ENCODE results near the gene MGAT5B. TPM values are rescaled to one million over a fixed set of nuclear protein-coding genes. Genes with fewer than 3 reads are reported as not detected.
A peak's percentile ranks its signal among the peaks of the same experiment; 100 is the strongest.

Gene MGAT5B
- total RNA-seq, 1 donor from 2014 or later: 0.20 TPM

DNA sequence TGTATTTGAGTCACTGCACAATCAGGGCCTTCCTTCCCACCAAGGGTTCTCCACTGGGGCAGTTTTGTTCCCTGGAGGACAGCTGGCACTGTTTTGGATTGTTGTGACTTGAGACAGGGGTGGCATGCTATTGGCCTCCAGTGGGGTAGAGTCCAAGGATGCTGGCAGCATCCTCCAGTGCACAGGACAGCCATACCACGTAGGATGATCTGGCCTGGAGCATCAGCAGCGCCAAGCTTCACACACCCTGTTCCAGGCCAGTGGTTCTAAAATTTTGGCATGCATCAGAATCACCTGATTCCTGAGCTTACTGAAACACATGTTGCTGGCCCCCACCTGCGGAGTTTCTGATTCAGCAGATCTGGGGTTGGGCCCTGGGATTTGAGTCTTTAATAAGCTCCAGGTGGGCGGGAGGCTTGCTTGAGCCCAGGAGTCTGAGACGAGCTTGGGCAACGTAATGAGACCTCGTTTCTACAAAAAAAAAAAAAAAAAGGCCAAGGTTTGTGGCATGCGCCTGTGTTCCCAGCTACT, 83.2 kb downstream of the MGAT5B start:
- peak; percentile 33 for DNase-seq (ENCODE audit: low spot score)
- TF ChIP-seq, protein P1, sequence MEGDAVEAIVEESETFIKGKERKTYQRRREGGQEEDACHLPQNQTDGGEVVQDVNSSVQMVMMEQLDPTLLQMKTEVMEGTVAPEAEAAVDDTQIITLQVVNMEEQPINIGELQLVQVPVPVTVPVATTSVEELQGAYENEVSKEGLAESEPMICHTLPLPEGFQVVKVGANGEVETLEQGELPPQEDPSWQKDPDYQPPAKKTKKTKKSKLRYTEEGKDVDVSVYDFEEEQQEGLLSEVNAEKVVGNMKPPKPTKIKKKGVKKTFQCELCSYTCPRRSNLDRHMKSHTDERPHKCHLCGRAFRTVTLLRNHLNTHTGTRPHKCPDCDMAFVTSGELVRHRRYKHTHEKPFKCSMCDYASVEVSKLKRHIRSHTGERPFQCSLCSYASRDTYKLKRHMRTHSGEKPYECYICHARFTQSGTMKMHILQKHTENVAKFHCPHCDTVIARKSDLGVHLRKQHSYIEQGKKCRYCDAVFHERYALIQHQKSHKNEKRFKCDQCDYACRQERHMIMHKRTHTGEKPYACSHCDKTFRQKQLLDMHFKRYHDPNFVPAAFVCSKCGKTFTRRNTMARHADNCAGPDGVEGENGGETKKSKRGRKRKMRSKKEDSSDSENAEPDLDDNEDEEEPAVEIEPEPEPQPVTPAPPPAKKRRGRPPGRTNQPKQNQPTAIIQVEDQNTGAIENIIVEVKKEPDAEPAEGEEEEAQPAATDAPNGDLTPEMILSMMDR (IDR thresholded peaks at IDR 0.05): no peak
- H3K27ac Mint-ChIP-seq (ENCODE audit: unreplicated experiment): no peak overlapping the region
- no peaks in the 10 kb centered on the region for H3K36me3 Mint-ChIP-seq (ENCODE audit: low read depth)
- no peaks in the 10 kb centered on the region for H3K4me1 Mint-ChIP-seq (ENCODE audit: low read depth)
- peaks cover 3% of the 10 kb centered on the region for H3K9me3 Mint-ChIP-seq (ENCODE audit: low read depth)
- peaks cover 5% of the 10 kb centered on the region for H3K27me3 Mint-ChIP-seq (ENCODE audit: low read depth)
- H3K4me3 Mint-ChIP-seq (ENCODE audit: unreplicated experiment): no peak overlapping the region

DNA sequence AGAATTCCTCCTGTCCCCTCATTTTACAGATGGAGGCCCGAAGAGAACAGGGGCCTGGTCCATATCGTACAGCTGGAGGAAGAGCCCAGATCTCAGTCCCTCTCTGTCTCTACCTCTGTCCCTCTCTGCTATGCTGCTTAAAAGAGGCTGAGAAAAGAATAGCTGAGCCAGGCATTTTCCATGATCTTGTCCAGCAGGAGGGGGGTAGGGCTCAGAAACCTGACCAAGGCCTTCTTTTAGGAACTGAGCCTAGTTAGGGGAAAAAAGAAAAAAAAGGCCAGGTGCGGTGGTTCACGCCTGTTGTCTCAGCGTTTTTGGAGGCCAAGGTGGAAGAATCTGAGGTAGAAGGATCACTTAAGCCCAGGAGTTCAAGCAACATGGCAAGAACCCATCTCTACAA, 84.2 kb downstream of the MGAT5B start:
- DNase-seq (ENCODE audit: low spot score): no peak
- Mint-ChIP-seq H3K27me3 (ENCODE audit: low read depth) (peaks cover 6% of the 10 kb centered on the region), H3K4me1 (ENCODE audit: low read depth) (no peaks in the 10 kb centered on the region), H3K4me3 (ENCODE audit: unreplicated experiment) (no peak overlapping the region), H3K27ac (ENCODE audit: unreplicated experiment) (no peak overlapping the region), H3K9me3 (ENCODE audit: low read depth) (peaks cover 3% of the 10 kb centered on the region), H3K36me3 (ENCODE audit: low read depth) (no peaks in the 10 kb centered on the region)
- TF ChIP-seq, protein P1 (IDR thresholded peaks at IDR 0.05): no peak

DNA sequence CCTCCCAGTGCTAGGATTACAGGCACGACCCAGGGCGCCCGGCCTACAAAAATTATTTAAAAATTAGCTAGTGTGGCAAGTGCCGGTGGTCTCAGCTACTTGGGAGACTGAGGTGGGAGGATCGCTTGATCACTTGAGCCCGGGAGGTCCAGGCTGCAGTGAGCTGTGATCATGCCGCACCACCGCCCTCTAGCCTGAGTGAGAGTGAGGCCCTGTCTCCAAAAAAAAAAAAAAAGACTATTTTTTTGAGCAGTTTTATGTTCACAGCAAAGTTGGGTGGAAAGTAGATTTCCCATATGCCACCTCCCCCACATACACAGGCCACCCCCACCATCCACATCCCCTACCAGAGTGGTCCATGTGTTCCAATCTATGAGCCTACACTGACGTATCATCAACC, 84.9 kb downstream of the MGAT5B start:
- H3K9me3 Mint-ChIP-seq (ENCODE audit: low read depth): peaks cover 3% of the 10 kb centered on the region
- no peak overlapping the region for H3K27ac Mint-ChIP-seq (ENCODE audit: unreplicated experiment)
- H3K4me1 Mint-ChIP-seq (ENCODE audit: low read depth): peaks cover 2% of the 10 kb centered on the region
- peak; percentile 42 for DNase-seq (ENCODE audit: low spot score)
- H3K4me3 Mint-ChIP-seq (ENCODE audit: unreplicated experiment): no peak overlapping the region
- TF ChIP-seq, protein P1 (IDR thresholded peaks at IDR 0.05): no peak
- H3K36me3 Mint-ChIP-seq (ENCODE audit: low read depth): no peaks in the 10 kb centered on the region
- peaks cover 10% of the 10 kb centered on the region for H3K27me3 Mint-ChIP-seq (ENCODE audit: low read depth)

DNA sequence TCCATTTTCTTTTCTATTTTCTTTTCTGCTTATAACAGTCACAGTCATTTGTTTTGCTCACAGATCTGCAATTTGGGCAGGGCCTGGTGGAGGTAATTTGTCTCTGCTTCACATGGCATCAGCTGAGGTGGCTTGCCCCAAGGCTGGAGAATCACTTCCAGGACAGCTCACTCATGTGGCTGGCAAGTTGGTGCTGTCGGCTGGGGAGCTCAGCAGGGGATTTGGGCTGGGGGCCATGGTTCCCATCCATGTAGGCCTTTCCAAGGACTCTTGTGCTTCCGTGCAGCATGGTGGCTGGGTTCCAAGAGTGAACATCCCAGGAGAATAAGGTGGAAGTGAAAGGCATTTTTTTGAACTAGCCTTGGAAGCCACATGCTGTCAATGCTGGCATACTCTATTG, 85.7 kb downstream of the MGAT5B start:
- TF ChIP-seq, protein P1 (IDR thresholded peaks at IDR 0.05): no peak
- H3K27me3 Mint-ChIP-seq (ENCODE audit: low read depth): peaks cover 12% of the 10 kb centered on the region
- peak; percentile 48 for DNase-seq (ENCODE audit: low spot score)
- peaks cover 3% of the 10 kb centered on the region for H3K9me3 Mint-ChIP-seq (ENCODE audit: low read depth)
- H3K27ac Mint-ChIP-seq (ENCODE audit: unreplicated experiment): no peak overlapping the region
- H3K36me3 Mint-ChIP-seq (ENCODE audit: low read depth): no peaks in the 10 kb centered on the region
- peaks cover 4% of the 10 kb centered on the region for H3K4me1 Mint-ChIP-seq (ENCODE audit: low read depth)
- no peak overlapping the region for H3K4me3 Mint-ChIP-seq (ENCODE audit: unreplicated experiment)

DNA sequence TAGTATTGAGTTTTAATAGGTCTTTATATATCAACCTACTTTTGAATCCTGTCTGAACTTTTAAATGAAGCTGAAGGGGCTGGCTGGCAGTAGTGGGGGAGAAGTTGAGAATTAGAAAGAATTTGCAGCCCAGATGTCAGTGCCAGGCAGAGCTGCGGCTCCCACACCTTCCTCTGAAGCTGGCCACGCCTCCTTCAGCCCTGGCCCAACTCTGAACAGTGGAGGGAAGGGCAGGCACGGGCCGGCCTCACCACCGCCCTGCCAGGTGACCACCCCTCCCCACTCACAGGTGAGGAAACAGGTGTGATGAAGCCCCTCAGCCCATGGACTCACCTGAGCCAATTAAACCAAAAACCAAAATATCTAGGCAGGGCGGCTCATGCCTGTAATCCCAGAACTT, 87.0 kb downstream of the MGAT5B start:
- Mint-ChIP-seq H3K36me3 (ENCODE audit: low read depth) (no peaks in the 10 kb centered on the region), H3K4me3 (ENCODE audit: unreplicated experiment) (no peak overlapping the region), H3K9me3 (ENCODE audit: low read depth) (peaks cover 3% of the 10 kb centered on the region), H3K4me1 (ENCODE audit: low read depth) (peaks cover 4% of the 10 kb centered on the region), H3K27me3 (ENCODE audit: low read depth) (peaks cover 14% of the 10 kb centered on the region), H3K27ac (ENCODE audit: unreplicated experiment) (no peak overlapping the region)
- DNase-seq (ENCODE audit: low spot score): peak; percentile 46
- TF ChIP-seq, protein P1 (IDR thresholded peaks at IDR 0.05): no peak

All from chondrocyte (in vitro differentiated cells).